Stimulated activated naive B cell treated with anti-CD40 and anti-IgM and Interleukin-4, amounts not matched to agents 10 μg/mL and 1 μg/mL and 100 μg/mL, for 72 hours (primary cell): ENCODE results near the gene TRIM58.

Experiments used
- ATAC-seq, 2 donors: fragments of 150-1000 bp; cut with Tn5 transposase; replicated peaks; 2 replicates each; pipeline ENCODE4 v1.10.0; 2021; ENCODE audit warnings: moderate library complexity in 1 of 2
- DNase-seq: peaks from one replicate; pipeline ENCODE4 v3.0.0; 2021
- H3K27ac Mint-ChIP-seq: one replicate; pipeline ENCODE4 v1.8.0; 2022; ENCODE audit warnings: mild to moderate bottlenecking, mixed read lengths
- H3K27me3 Mint-ChIP-seq, 2 donors: one replicate each; pipeline ENCODE4 v1.8.0; 2022; ENCODE audit warnings: mixed read lengths in 2 of 2
- H3K36me3 Mint-ChIP-seq, 2 donors: one replicate each; pipeline ENCODE4 v1.8.0; 2022; ENCODE audit warnings: mixed read lengths in 2 of 2, mild to moderate bottlenecking in 1 of 2
- H3K4me1 Mint-ChIP-seq, 2 donors: one replicate each; pipeline ENCODE4 v1.8.0; 2022; ENCODE audit warnings: mixed read lengths in 2 of 2, mild to moderate bottlenecking in 1 of 2
- H3K4me3 Mint-ChIP-seq, 2 donors: one replicate each; pipeline ENCODE4 v1.8.0; 2022; ENCODE audit warnings: mild to moderate bottlenecking in 2 of 2, mixed read lengths in 2 of 2, moderate library complexity in 1 of 2
- H3K9me3 Mint-ChIP-seq, 2 donors: one replicate each; pipeline ENCODE4 v1.8.0; 2022; ENCODE audit warnings: mixed read lengths in 2 of 2, mild to moderate bottlenecking in 1 of 2

The TRIM58 gene

DNA sequence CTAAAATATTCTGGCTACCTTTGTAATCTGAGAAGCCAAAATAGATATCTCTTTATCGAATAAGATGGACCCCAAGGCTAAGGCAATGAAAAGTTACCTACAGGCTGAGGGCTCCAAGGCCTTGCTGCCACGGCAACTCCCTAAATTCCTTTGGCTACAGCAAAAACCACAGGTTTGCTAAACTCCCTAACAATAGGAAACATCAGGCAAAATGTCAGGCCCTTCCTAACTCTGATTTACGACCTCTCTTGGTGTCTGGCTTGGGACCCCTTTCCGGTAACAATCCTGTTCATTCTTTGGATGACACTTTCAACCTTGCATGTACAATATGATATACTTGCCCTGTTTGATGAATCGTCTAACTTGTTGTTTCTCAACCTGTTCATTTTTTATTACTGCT is 51.8 kb downstream of the TRIM58 start:
- Mint-ChIP-seq H3K27ac (no peak overlapping the region), H3K9me3 (peaks cover 9 to 16% of the 10 kb centered on the region in 2 donors), H3K27me3 (no peaks in the 10 kb centered on the region), H3K4me1 (peaks cover 12 to 29% of the 10 kb centered on the region in 2 donors), H3K4me3 (no peak overlapping the region), H3K36me3 (peaks cover 4 to 5% of the 10 kb centered on the region in 2 donors)
- no peak for DNase-seq
- no peak for ATAC-seq

DNA sequence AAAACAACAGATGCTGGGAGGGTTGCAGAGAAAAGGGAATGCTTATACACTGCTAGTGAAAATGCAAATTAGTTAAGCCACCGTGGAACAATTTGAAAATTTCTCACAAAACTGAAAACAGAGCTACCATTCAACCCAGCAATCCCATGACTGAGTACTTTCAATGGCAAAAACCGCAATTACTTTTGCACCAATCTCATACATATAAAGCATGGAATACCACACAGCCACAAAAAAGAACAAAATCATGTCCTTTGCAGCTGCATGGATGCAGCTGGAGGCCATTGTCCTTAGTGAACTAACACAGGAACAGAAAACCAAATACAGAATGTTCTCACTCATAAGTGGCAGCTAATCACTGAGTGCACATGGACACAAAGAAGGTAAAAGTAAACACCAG is 56.8 kb downstream of the TRIM58 start:
- Mint-ChIP-seq H3K4me3 (no peak overlapping the region), H3K4me1 (no peaks in the 10 kb centered on the region), H3K36me3 (no peaks in the 10 kb centered on the region), H3K27me3 (no peaks in the 10 kb centered on the region), H3K9me3 (no peaks in the 10 kb centered on the region), H3K27ac (no peak overlapping the region)
- ATAC-seq: no peak
- no peak for DNase-seq

DNA sequence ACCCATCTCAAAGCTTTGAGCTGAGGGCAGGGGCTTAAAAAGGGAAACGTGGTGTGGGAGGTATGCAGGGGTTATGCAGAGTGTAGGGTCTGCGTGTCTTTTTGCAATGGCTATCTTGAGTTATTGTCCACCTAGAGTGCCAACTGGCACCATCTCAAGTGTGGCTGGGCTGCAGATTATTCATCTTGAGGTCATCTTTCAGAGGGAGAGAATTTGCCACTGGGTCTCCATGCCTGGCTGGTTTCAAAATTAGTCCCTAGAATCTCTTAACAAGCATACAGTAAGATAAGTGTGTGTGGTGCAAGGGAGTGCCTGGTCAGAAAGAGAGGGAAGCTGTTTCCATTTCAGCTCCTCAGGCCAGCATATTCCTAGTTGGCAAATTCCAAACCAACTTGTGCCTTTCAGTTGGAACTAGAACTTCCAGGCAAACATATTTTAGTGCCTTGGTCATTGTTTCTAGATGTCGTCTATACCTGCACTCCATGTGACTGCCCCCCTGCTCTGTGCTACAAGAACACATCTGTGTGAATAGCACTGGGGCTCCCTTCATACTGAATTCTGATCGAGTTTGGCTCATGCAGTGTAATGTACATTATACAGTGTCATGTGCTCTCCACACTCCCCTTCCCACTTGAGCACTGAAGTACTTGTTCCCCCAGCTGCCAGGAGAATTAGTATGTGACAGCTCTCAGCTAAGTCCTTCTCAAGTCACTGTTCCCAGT is 58.1 kb downstream of the TRIM58 start:
- DNase-seq (no peak), ATAC-seq (no peak)
- no peak overlapping the region for H3K27ac Mint-ChIP-seq
- H3K36me3 Mint-ChIP-seq: no peaks in the 10 kb centered on the region
- no peaks in the 10 kb centered on the region for H3K4me1 Mint-ChIP-seq
- no peaks in the 10 kb centered on the region for H3K9me3 Mint-ChIP-seq
- no peak overlapping the region for H3K4me3 Mint-ChIP-seq
- H3K27me3 Mint-ChIP-seq: no peaks in the 10 kb centered on the region

DNA sequence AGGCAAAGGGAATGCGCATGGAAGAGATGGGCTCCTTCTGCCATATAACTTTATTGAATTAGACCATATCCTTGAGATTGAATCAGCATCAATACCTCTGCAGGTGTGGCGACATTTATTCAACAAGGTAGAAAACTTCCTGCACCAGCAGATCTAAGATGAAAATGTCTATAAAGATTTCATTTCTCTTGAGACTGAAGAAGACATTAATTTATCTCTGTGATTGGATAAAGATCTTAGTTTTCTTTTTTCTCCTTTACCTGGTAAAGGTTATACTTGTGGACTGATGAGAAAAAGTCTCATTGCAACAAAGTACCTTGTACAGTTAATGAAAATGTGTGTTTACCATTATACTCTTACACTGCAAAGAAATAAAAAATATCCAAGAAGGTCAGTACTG is 63.0 kb downstream of the TRIM58 start, which contains the start of gene OR2T8:
OR2T8 (plus strand) TSS at position 301 of the 400 bp plus-strand sequence. CDS start 766 bp downstream, outside the sequence.
- Mint-ChIP-seq H3K4me1 (peaks cover 0 to 2% of the 10 kb centered on the region in 2 donors), H3K4me3 (no peak within 1 kb of the TSS), H3K27me3 (no peaks in the 10 kb centered on the region), H3K27ac (no peak within 1 kb of the TSS), H3K9me3 (no peaks in the 10 kb centered on the region), H3K36me3 (no peaks in the 10 kb centered on the region)
- ATAC-seq (no peak), DNase-seq (no peak)

DNA sequence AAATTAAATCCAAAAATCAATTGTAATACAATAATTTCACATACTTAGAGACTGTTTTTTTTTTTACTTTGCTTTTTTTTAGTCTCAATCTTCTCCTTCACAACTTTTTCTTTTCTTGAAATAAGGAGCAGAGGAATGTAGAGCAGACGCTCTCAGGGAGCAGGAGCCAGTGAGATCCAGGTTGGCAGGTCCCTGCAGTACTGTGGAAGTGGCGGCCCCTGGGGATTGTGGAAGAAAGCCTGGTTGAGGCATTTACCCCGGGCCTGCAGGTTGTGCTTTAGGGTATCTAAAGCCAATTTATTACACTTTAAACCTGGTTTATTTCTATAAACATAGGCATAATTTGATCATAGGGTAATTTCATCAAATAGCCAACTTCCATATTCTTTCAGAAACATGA is 67.0 kb downstream of the TRIM58 start:
- DNase-seq (no peak), ATAC-seq (no peak)
- Mint-ChIP-seq H3K36me3 (no peaks in the 10 kb centered on the region), H3K4me3 (no peak overlapping the region), H3K9me3 (no peaks in the 10 kb centered on the region), H3K27me3 (no peaks in the 10 kb centered on the region), H3K4me1 (peaks cover 0 to 2% of the 10 kb centered on the region in 2 donors), H3K27ac (no peak overlapping the region)

- no peak within 1 kb of the TSS for H3K27ac Mint-ChIP-seq
- peaks cover 0 to 2% of the 10 kb centered on the region in 2 donors for H3K4me1 Mint-ChIP-seq
- ATAC-seq: no peak
- H3K36me3 Mint-ChIP-seq: no peaks in the 10 kb centered on the region
- no peaks in the 10 kb centered on the region for H3K9me3 Mint-ChIP-seq
- H3K4me3 Mint-ChIP-seq: no peak within 1 kb of the TSS
- DNase-seq: no peak
- H3K27me3 Mint-ChIP-seq: no peaks in the 10 kb centered on the region
Measured at GRCh38 chr1:247924868-247925267, 67.9 kb downstream of the TRIM58 start, which contains the start of gene OR2AJ1. TSS of gene OR2AJ1 (plus strand) at chr1:247924889. CDS start at chr1:247933769, 8,880 bp downstream.
